Right renal pelvis (tissue), 4 donors: ENCODE data around the gene HIC2. TPM values are rescaled to one million over a fixed set of nuclear protein-coding genes. Genes with fewer than 3 reads are reported as not detected.
"Not testable (repeated sequence)": the region's sequence is repeated elsewhere in the genome, so short reads cannot be mapped to it uniquely, and the experiment has no call there.

Source experiments
- DNase-seq, 4 donors: peaks; one replicate each; pipeline ENCODE4 v3.0.0-alpha.2; 2013; ENCODE audit warnings: low read depth in 4 of 4, low spot score in 3 of 4, missing footprints in 1 of 4
- polyA plus RNA-seq, 4 donors: library from polyadenylated mRNA; unstranded; fragments of 120-200 nt; gene quantifications; one replicate each; pipeline ENCODE4 v1.2.1, GENCODE V29; 2013; ENCODE audit not compliant: insufficient read length in 4 of 4

The HIC2 gene
- polyA plus RNA-seq, 4 donors: 8.9 to 11.7 (median 9.4) TPM

DNA sequence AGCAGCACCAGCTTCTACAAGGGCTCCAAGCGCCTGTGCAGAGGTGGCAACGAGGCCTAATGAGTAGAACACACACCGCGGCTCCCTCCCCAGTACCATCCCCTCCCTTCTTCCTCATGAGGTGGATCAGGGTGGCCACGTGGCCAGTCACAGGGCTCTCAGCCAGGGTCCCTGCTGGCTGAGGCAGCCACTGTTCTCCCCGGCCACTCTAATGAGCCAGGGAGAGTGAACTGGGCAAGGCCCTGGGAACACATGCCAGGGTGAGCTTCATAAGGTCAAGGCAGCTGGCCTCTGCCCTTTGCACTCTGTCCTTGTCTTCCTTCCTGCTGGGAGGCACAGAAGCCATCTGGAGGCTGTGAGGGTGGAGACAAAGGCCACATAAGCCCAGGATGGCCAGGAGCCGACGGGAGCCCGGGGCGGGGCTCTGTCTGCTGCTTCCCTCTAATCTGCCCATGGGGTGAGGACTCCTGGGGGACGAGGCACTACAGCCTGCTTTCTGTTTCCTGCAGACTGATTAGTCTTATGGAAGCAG lies 72.0 kb downstream of the HIC2 start:
- DNase-seq: not testable (repeated sequence)

DNA sequence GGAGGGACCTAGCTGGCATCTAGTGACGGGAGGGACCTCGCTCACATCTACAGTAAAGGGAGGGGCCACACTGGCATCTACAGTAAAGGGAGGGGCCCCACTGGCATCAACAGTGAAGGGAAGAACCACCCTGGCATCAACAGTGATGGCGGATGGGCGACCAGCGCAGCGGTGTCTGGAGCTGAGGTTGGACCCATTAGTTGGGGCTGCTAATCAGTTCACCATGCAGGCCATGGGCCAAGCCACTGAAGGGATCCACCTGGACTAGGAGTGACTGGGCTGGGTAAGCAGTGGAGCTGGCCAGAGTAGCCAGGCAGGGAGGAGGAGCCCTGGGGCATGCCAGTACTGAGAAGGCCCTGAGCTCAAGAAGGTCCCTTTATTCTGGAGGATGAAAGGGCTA lies 73.4 kb downstream of the HIC2 start:
- DNase-seq: not testable (repeated sequence)

DNA sequence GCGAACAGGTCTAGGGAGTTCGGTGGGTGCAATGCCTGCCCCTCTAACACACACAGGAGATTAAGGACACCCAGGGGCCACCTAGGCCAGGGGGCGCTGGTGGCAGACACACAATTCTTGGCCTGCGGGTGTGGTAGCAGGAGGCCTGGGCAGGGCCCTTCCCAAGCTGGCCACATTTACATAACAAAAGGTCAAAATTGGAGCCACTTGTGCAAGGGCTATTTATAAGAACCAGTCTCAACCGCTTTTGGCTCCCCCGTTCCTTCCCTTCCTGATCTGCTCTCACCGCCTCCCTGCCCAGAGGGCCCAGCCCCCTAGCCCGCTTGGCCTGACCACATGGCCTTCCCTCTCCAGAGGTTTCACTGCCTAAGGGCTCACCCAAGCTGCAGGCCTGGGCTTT lies 75.1 kb downstream of the HIC2 start:
- not testable (repeated sequence) for DNase-seq

DNA sequence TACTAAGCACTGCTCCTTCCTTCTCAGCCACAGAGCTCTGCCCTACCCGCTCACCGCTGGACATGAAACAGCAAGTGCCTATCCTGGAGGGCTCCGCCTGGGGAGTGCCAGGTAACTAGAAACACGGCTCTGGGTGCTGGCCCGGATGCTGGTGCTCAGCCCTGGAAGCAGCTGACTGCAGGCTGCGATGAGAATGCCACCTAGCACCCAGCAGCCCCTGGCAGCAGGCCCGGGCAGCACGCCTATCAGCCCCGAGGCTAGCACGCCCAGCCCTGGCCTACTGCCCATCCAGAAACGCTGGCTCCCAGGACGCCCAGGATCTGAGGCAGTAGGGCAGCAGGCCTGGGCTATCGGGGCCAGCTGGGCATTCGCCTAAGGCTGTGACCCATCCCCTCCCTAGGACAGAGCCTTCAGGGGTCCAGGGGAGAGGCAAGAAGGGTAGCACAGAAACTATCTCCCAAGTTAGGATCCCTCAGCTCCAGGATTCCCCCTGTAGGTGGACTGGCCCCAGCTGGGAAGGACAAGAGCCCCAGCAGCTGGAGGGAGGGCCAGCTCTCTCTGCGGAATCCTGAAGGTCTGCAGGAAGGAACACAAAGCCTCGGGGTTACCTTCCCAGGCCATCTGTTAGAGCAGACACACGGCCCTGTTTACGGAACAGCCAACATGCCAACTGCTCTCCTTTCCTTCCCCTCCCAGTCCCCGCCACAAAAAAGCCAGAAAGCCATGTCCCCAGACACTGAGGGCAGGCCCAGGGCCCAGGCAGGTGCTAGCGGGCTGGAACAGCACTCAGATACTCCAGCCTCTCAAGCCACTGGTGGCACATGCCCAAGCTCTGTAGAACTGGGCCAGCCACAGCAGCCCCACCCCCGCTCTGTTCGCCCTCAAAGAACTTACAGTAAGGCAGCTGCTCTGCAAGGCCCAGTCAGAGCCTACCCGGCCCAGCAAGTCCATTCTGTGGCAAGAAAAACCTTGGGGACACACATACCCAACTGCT lies 76.9 kb downstream of the HIC2 start:
- DNase-seq: not testable (repeated sequence)

DNA sequence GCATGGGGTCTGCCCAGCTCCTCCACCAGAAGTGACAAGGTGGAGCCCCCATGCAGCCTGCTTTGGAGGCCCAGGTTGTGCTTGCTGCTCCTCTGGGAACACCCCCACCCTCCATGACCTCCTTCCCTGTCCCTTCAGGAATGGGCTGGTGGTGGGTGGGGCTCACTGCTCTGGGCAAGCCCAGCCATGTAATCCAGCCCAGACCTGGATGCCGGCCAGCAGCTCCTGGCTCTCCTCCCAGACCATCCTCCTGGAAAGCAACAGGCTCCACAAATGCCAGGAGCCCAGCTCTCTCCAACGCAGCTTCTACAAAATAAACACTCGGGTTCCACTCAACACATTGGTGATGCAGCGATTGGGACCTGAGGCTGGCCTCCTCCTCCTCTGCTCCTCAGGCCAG lies 80.8 kb downstream of the HIC2 start:
- DNase-seq: not testable (repeated sequence)

DNA sequence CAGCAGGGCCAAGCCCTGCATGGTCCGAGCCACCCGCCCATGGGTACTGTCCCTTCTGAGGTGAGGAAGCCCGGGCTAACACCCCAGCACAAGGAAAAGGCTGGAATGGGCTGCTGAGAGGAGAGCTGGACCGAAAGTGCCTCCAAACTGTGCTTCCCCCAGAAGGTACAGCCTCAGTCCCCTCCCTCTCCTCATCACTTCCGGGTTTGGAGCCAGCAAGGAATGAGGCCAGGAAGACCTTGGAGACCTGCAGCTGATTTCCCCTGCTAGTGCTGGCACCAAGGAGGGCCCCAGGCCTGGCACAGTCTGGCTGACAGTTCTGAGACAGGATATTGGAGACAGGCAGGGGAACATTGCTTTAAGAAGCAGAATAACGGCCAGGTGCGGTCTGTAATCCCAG lies 81.3 kb downstream of the HIC2 start:
- not testable (repeated sequence) for DNase-seq

DNA sequence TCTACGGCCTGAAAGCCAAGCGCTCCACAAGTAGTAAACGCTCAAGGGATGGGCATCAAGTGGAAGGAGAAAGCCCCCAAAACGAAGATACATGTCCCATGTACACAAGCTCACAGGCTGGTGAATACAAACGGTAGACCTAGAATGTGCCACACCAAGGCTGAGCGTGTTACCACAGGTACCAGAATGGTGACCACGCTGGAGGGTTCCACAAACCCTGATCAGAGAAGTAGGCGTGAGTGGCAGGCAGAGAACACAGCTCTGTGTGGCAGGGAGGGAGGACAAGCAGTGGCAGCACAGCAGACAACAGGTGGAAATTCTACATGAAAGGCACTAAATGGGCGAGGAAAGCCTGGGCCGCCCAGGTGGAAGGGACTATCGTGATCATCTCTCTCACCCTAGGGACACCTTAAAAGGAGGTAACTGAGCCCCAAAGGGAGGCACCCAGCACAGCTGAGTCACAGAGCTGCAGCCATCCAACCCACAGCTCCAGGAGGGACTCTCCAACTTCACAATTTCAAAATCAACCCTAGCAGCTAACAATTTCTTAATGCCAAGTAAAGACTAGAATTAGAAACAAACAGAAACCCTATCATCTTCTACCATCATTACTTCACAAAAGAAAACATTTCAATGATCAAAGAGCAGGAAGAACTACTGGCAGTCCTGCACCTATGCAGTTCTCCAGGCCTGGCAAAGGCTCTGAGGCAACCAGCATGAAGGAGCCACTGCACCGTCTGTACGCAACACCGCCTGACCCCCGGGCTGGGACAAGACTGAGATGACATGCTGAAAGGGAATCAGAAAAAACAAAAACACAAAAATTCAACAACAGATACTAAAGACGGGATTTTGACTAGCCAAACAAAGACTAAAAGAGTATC lies 82.7 kb downstream of the HIC2 start:
- DNase-seq: not testable (repeated sequence)

Other genes starting within 250 kb of the HIC2 start
- not detected for gene RIMBP3B, start 33.6 kb upstream of the HIC2 start, polyA plus RNA-seq
- gene TMEM191C, start 50.0 kb downstream of the HIC2 start, polyA plus RNA-seq: 1 to 10 TPM in 3 of 4 donors, under 1 TPM in 1; 0.79 to 1.9 (median 1.5) TPM
- under 1 TPM; 0.25 to 0.50 (median 0.41) TPM for gene RIMBP3C, start 134.1 kb downstream of the HIC2 start, polyA plus RNA-seq
- 10 to 100 TPM; 56.0 to 69.1 (median 63.3) TPM for gene UBE2L3, start 150.3 kb downstream of the HIC2 start, polyA plus RNA-seq
- 10 to 100 TPM in 3 of 4 donors, 1 to 10 TPM in 1; 9.7 to 18.8 (median 12.6) TPM for gene YDJC, start 212.7 kb downstream of the HIC2 start, polyA plus RNA-seq
- under 1 TPM; 0.18 to 0.91 (median 0.42) TPM for gene CCDC116, start 215.4 kb downstream of the HIC2 start, polyA plus RNA-seq
- gene SDF2L1, start 224.9 kb downstream of the HIC2 start, polyA plus RNA-seq: 10 to 100 TPM; 13.2 to 27.8 (median 17.1) TPM
- 10 to 100 TPM; 37.7 to 41.5 (median 39.6) TPM for gene PPIL2, start 248.6 kb downstream of the HIC2 start, polyA plus RNA-seq